ENCODE results near the gene TXNDC5. TPM values are rescaled to one million over a fixed set of nuclear protein-coding genes. Genes with fewer than 3 reads are reported as not detected.

The TXNDC5 gene
- total and polyA plus RNA-seq, 2 of the 13 experiments (the other 11 are each of a cell fraction or from before 2014, with no cell fraction given): 287 to 578 TPM

DNA sequence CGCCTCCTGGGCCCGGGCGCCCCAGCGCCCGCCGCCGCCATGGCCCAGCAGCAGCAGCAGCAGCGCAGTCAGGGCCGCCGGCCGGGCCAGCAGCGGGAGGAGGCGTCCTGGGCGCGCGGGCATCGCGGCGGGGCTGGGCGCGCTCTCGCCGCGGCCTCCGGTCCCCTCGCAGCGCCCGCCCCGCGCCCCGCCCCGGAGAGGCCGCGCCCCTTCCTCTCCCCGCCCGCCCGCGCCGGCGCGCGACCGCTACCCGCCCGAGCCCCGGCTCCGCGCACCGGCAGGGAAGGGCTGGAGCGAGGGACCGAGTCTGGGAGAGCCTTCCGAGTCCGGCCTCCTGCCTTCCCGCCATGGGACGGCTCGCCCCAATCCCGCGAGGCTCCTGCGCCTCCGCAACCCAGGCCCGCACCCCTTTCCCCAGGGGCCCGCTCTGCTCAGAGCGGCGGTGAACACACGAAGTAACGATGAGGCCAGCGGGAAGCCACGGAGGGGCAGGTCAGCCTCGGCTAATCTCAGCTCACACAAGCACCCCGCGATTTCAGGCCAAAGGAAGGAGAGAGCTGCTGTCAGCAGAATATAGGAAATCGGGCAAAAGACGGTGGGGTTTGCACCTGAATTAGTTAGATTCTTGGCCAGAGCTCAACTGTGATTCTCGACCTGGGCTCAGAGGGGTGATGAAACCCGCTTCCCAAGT is at the start of gene TXNDC5 (continued):
- TF ChIP-seq, protein P1, sequence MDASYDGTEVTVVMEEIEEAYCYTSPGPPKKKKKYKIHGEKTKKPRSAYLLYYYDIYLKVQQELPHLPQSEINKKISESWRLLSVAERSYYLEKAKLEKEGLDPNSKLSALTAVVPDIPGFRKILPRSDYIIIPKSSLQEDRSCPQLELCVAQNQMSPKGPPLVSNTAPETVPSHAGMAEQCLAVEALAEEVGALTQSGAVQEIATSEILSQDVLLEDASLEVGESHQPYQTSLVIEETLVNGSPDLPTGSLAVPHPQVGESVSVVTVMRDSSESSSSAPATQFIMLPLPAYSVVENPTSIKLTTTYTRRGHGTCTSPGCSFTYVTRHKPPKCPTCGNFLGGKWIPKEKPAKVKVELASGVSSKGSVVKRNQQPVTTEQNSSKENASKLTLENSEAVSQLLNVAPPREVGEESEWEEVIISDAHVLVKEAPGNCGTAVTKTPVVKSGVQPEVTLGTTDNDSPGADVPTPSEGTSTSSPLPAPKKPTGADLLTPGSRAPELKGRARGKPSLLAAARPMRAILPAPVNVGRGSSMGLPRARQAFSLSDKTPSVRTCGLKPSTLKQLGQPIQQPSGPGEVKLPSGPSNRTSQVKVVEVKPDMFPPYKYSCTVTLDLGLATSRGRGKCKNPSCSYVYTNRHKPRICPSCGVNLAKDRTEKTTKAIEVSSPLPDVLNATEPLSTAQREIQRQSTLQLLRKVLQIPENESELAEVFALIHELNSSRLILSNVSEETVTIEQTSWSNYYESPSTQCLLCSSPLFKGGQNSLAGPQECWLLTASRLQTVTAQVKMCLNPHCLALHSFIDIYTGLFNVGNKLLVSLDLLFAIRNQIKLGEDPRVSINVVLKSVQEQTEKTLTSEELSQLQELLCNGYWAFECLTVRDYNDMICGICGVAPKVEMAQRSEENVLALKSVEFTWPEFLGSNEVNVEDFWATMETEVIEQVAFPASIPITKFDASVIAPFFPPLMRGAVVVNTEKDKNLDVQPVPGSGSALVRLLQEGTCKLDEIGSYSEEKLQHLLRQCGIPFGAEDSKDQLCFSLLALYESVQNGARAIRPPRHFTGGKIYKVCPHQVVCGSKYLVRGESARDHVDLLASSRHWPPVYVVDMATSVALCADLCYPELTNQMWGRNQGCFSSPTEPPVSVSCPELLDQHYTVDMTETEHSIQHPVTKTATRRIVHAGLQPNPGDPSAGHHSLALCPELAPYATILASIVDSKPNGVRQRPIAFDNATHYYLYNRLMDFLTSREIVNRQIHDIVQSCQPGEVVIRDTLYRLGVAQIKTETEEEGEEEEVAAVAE (CRISPR knock-in tag; IDR thresholded peaks at IDR 0.05; ENCODE audit: borderline replicate concordance): peak; percentile 43; the same call in 1 of the 2 replicates
- TF ChIP-seq CREM (IDR thresholded peaks at IDR 0.05) (no peak), CREM (CRISPR knock-in tag; IDR thresholded peaks at IDR 0.05) (no peak), SNAI1 (CRISPR knock-in tag; IDR thresholded peaks at IDR 0.05; ENCODE audit: borderline replicate concordance) (no peak), ZNF101 (CRISPR knock-in tag; IDR thresholded peaks at IDR 0.05; ENCODE audit: borderline replicate concordance, low read depth) (no peak), ZNF550 (CRISPR knock-in tag; IDR thresholded peaks at IDR 0.05; ENCODE audit: borderline replicate concordance) (no peak), SP4 (CRISPR knock-in tag; IDR thresholded peaks at IDR 0.05) (peak; percentile 73; the same call in 1 of the 2 replicates), KLF6 (CRISPR knock-in tag; IDR thresholded peaks at IDR 0.05) (peak; percentile 78), TEAD2 (CRISPR knock-in tag; IDR thresholded peaks at IDR 0.05) (no peak), POLR2A (IDR thresholded peaks at IDR 0.05; ENCODE audit: insufficient read depth in 1 of 2, low read depth in 2 of 2, low read length in 2 of 2) (peak; percentile 49 to 83; a peak in 2 of 4 replicates), ELF1 (CRISPR knock-in tag; IDR thresholded peaks at IDR 0.05) (no peak), ZNF468 (CRISPR knock-in tag; IDR thresholded peaks at IDR 0.05) (no peak), CBX5 (CRISPR knock-in tag; IDR thresholded peaks at IDR 0.05; ENCODE audit: borderline replicate concordance) (peak; percentile 54; the same call in 1 of the 2 replicates), ZFAT (CRISPR knock-in tag; conservative IDR thresholded peaks at IDR 0.05) (no peak), HOXD1 (CRISPR knock-in tag; IDR thresholded peaks at IDR 0.05) (peak; percentile 62; the same call in 1 of the 2 replicates), IKZF1 (IDR thresholded peaks at IDR 0.05) (no peak), ARNTL (CRISPR knock-in tag; IDR thresholded peaks at IDR 0.05) (no peak), KDM5A (IDR thresholded peaks at IDR 0.05; ENCODE audit: borderline replicate concordance, low read length) (no peak), ZKSCAN5 (CRISPR knock-in tag; IDR thresholded peaks at IDR 0.05) (no peak), ZNF781 (CRISPR knock-in tag; IDR thresholded peaks at IDR 0.05; ENCODE audit: borderline replicate concordance, not compliant biosample characterization) (peak; percentile 30), SP5 (CRISPR knock-in tag; IDR thresholded peaks at IDR 0.05; ENCODE audit: borderline replicate concordance, low read depth) (peak; percentile 15; the same call in 1 of the 2 replicates), ZNF7 (CRISPR knock-in tag; IDR thresholded peaks at IDR 0.05) (no peak), POLR2AphosphoS5 (IDR thresholded peaks at IDR 0.05; ENCODE audit: low read depth, low read length) (peak; percentile 59), ATF1 (CRISPR knock-in tag; IDR thresholded peaks at IDR 0.05) (no peak), MIXL1 (CRISPR knock-in tag; IDR thresholded peaks at IDR 0.05) (no peak), ZNF879 (CRISPR knock-in tag; IDR thresholded peaks at IDR 0.05) (peak; percentile 73; the same call in 1 of the 2 replicates)
- TF ChIP-seq, protein P2, sequence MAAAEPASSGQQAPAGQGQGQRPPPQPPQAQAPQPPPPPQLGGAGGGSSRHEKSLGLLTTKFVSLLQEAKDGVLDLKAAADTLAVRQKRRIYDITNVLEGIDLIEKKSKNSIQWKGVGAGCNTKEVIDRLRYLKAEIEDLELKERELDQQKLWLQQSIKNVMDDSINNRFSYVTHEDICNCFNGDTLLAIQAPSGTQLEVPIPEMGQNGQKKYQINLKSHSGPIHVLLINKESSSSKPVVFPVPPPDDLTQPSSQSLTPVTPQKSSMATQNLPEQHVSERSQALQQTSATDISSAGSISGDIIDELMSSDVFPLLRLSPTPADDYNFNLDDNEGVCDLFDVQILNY (CRISPR knock-in tag; conservative IDR thresholded peaks at IDR 0.05): peak; percentile 72; the same call in 1 of the 2 replicates
- TF ChIP-seq, protein P3, sequence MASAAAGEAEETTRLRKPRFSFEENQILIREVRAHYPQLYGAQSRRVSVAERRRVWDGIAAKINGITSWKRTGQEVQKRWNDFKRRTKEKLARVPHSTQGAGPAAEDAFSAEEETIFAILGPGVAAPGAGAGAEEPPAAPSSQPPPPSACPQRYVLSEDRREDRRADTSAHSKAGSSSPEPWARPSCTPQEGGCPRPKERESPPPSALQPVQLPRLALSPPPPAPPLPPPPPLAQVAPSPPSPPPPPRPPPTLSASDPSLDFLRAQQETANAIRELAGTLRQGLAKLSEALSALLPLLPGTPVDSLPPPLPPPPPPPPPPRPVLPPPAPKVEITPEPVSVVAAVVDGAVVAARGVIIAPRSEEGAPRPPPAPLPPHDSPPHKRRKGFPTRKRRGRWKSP (CRISPR knock-in tag; IDR thresholded peaks at IDR 0.05): peak; percentile 88

Measured in HepG2 (cell line).